Esophagus (tissue), 2 donors: ENCODE measurements around the gene PIKFYVE. TPM values are rescaled to one million over a fixed set of nuclear protein-coding genes. Genes with fewer than 3 reads are reported as not detected.

Experiments used
- polyA plus RNA-seq, 2 donors: library from polyadenylated mRNA; stranded (reverse); fragments of 200-250 nt; gene quantifications; one replicate each; pipeline ENCODE4 v1.2.3, GENCODE V29; 2013
- donor health status: healthy with polysubstance abuse.
- donor health status: Bipolar disorder and iron deficiency.

PIKFYVE gene
- polyA plus RNA-seq, 2 donors = 2.9 to 3.6 TPM

Other genes starting within 250 kb of the PIKFYVE start
- 1 to 10 TPM; 1.7 to 1.9 TPM for gene PLEKHM3, start 240.7 kb upstream of the PIKFYVE start, polyA plus RNA-seq
- not detected for gene CRYGD, start 141.7 kb upstream of the PIKFYVE start, polyA plus RNA-seq
- gene CRYGC, start 136.4 kb upstream of the PIKFYVE start, polyA plus RNA-seq = not detected
- not detected for gene CRYGB, start 120.1 kb upstream of the PIKFYVE start, polyA plus RNA-seq
- gene CRYGA, start 102.7 kb upstream of the PIKFYVE start, polyA plus RNA-seq = not detected
- gene C2orf80, start 76.2 kb upstream of the PIKFYVE start, polyA plus RNA-seq = not detected
- 10 to 100 TPM; 59.6 to 77.4 TPM for gene IDH1, start 11.2 kb upstream of the PIKFYVE start, polyA plus RNA-seq
- not detected for gene PTH2R, start 140.5 kb downstream of the PIKFYVE start, polyA plus RNA-seq